HG02610 (cell line): ENCODE results near the gene PIAS4.
"Not testable (repeated sequence)": the region's sequence is repeated elsewhere in the genome, so short reads cannot be mapped to it uniquely, and the experiment has no call there.

Experiments used
- ATAC-seq: cut with Tn5 transposase; IDR thresholded peaks from one replicate; pipeline ENCODE4 v1.9.1; 2021; ENCODE audit warnings: mild to moderate bottlenecking, moderate library complexity; ENCODE audit not compliant: unreplicated experiment

Gene PIAS4

DNA sequence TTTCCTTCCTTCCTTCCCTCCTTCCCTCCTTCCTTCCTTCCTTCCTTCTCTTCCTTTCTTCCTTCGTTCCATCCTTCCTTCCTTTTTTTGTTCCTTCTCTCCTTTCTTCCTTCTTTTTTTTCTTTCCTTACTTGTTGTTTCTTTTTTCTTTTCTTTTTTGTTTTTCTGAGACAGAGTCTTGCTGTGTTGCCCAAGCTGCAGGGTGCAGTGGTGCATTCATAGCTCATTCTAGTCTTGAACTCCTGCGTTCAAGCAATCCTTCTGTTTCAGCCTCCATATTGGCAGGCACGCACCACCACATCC is 16.8 kb upstream of the PIAS4 start:
- ATAC-seq: no peak

DNA sequence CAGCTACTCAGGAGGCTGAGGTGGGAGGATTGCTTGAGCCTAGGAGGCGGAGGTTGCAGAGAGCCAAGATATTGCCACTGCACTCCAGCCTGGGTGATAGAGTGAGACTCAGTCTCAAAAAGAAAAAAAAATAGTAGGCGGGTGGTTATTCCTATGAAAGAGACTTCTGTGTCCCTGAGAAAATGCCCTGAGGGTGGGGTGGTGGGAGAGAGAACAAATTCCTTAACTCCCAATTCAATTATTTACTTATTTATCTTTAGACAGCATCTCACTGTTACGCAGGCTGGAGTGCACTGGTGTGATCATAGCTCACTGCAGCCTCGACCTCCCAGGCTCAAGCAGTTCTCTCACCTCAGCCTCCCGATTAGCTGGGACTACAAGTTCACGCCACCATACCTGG is 11.9 kb upstream of the PIAS4 start:
- no peak for ATAC-seq

- not testable (repeated sequence) for ATAC-seq
These were observed 8.7 kb upstream of the PIAS4 start for GRCh38 chr19:3998667-3999412.

- not testable (repeated sequence) for ATAC-seq
These were observed 6.7 kb upstream of the PIAS4 start for GRCh38 chr19:4000798-4001197.

DNA sequence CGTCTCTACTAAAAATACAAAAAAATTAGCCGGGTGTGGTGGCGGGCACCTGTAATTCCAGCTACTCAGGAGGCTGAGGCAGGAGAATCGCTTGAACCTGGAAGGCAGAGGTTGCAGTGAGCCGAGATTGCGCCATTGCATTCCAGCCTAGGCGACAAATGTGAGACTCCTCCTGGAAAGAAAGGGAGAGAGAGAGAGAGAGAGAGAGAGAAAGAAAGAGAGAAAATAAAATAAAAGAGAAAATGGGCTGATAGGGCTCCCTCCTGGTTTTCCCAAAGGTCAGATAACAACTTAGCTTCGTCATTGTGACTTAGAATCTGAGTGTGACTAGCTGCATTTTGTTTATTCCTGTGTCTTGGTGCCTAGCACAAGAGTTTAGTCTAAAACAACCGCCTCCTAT is 2.1 kb upstream of the PIAS4 start:
- not testable (repeated sequence) for ATAC-seq

DNA sequence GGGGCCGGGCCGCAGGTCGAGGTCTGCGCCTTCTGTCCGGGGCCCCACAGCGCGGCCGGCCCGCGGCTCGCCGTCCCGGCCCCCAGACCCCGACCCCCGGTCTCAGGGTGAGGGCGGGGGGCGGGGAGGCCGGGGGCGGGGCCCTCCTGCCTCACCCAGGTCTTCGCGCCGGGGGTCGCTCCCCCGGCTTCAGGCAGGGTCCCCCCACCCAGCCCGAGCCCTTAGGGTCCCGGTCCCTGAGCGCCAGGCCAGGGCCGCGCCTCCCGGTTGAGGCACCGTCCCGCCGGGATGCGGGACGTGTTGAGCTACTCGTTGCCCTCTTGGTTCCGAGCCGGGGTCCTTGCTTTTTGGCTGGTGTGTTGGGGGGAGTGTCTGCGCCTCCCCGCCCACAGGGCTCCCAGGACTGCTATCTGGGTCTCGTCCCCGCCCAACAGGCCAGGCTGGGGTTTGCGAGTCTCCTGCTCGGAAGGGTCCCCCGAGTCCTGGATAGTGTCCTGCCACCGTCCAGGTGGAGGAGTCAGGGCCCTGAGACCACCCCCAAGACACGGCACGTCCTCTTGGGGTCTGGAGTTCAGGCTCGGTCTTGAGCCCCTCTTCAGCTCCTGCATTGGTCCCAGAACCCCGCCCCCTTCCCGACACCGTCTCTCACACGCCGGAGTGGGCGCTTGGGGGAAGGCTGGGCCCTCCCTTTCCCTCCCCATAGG is 452 bp downstream of the PIAS4 start:
- ATAC-seq: no peak

DNA sequence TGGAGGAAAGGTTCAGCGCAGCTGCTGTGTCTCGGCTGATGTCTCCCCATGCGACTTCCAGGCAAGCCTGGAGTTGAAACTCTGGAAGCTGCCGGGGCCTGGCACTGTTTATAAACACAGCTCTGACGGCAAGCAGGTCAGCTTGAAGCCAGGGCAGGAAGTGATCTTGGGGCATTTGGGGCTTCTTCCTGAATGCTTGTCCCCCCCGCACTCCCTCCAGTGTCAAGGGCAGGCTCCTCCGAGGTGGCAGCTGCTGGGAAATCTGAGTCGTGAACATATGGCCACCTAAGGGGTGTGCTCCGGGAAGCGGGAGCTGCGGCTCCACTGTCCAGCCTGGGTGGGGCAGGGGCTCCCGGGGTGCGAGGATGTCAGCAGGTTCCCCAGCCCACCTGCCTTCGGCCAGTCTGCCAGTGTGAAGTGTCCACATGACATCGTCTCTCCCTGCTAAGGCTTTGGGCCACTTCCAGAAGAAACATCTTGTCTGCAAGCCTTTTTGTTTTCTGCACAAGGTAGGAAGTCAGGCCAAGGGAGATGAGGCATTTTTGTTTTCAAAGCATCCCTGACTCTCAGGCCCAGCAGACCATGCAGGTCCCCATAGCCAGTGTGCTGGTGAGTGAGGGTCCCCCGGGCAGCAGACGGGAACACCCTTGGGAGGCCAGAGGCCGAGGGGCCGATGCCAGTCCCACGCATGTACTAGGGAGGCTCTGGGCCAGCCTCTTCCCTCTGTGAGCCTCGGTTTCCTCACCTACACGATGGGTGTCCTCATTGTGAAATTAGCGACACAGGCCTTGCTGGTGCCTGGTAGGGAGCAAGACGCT is 2.7 kb downstream of the PIAS4 start:
- ATAC-seq: no peak

DNA sequence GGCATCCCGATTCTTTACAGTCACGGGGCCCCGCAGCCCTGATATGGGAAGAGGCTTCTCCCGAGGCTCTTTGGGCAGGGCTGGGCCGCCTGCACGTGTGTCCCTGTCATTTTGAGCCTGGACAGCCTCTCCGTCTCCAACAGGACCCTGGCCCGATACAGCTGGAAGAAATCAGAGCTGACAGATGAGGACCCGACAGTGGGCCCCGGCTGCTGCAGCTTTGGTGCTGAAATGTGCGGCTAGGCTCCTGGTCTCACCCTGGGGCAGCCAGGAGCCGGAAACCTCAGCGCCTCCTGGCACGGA is 3.2 kb downstream of the PIAS4 start:
- no peak for ATAC-seq

GRCh38 chr19:4011430-4011829 is 3.9 kb downstream of the PIAS4 start:
- not testable (repeated sequence) for ATAC-seq

- no peak for ATAC-seq
These were observed 4.8 kb downstream of the PIAS4 start for GRCh38 chr19:4012092-4012974.

DNA sequence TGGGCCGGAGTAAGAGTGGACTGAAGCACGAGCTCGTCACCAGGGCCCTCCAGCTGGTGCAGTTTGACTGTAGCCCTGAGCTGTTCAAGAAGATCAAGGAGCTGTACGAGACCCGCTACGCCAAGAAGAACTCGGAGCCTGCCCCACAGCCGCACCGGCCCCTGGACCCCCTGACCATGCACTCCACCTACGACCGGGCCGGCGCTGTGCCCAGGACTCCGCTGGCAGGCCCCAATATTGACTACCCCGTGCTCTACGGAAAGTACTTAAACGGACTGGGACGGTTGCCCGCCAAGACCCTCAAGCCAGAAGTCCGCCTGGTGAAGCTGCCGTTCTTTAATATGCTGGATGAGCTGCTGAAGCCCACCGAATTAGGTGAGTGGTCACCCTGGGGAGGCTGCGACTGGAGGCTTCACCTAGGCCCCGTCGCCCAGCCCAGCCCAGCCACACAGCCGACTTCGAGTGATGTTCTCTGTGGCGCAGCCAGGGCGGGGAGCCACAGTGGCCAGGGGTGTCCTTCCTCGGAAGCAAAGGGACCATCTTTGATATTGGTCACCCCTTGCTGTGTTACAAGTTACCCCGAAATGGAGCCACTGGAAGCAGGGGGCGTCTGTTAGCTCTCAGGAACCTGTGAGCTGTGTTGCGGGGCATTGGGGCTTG is 5.6 kb downstream of the PIAS4 start:
- no peak for ATAC-seq

DNA sequence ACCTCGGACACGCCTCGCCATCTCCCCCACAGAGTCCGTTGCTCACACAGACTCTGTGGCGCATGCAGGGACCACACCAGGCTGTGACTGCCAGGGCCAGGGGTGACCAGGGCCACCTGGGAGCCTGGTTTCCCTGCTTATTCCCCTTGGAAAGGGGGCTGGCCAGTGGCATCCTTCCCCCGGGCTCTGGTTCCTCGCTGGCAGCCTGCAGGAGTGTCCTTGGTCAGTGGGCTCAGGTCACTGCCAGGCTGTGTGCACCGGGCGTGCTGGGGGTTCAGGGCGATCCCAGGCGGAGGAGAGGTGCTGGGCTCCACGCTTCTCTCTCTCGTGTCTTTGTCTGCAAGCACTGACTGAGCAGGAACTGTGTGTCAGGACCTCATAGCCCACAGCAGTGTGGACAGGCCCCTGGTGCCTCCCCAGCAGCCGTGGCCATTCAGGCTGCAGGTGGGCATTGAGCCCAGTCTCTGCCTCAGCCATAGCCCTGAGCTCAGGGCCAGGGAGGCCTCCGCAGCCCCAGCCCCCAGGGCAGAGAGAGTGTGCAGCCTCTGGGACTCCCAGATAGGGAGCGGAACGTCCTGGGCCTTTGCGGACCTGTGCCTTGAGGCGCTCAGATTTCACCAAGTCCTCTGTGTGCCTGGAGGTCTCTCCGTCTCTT is 6.5 kb downstream of the PIAS4 start:
- no peak for ATAC-seq

DNA sequence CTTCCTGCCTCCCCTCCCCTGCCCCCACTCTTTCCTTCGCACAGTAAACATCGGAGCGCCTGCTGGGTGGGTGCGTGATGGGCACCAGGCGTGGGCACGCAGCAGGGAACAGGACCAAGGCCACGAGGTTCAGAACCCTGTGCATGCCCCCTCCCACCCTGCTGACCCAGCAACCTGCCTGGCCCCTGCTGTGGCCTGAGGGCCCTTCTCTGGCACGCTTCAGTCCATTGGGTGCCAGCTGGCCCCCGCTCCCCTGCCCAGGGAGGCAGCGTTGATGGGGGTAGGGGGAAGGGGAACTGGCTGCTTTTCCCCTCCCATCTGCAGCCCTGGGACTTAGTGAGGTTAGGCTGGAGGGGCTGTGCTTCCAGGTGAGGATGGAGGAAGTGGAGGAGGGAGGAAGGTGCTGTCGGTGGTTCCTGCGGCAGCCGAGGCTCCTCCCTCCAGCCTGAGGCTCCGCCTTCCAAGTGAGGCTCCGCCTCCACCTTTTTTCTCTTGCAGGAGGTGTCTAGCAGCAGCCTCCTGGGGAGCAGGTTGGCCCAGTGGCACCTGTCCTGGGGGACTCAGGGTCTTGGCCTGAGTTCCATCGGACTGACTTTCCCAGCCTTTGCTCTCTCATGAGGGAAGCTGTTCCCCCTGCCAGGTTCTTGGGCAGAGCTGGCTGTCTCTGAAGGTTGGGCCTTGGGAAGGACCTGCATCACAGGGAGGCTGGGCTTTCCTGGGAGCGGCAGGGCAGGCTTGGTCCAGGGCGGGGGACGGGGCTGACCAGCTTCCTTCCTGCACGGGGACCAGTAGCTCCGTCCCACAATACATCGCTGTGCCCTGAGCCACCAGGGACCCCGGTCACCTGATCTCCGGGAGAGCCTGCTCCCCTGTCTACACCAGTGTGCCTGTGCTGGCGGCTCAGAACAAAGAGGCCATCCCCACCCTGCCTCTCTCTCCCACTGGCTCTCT is 7.3 kb downstream of the PIAS4 start:
- ATAC-seq: no peak

GRCh38 chr19:4015705-4016402 is 8.3 kb downstream of the PIAS4 start:
- ATAC-seq: no peak

- no peak for ATAC-seq
These were observed 8.9 kb downstream of the PIAS4 start for GRCh38 chr19:4016486-4016885.

- no peak for ATAC-seq
These were observed 9.5 kb downstream of the PIAS4 start for GRCh38 chr19:4016903-4017638.

GRCh38 chr19:4018140-4018613 is 10.6 kb downstream of the PIAS4 start:
- ATAC-seq: no peak
